HEK293 (cell line): ENCODE measurements around the gene HMSD.
A peak's percentile ranks its signal among the peaks of the same experiment; 100 is the strongest.

ENCODE experiments used
- CTCF ChIA-PET: fragments of 350-600 bp; formaldehyde crosslinking; extraction: SDS; loops from one replicate; lab custom pipeline; 2021; ENCODE audit warnings: antibody characterized with exemption; lab: Yijun Ruan, JAX
- POLR2A ChIA-PET: fragments of 300-600 bp; formaldehyde crosslinking; extraction: SDS; loops from one replicate; lab custom pipeline; 2020; ENCODE audit warnings: antibody characterized with exemption, inconsistent platforms; lab: Yijun Ruan, JAX
- H3K27ac ChIP-seq: fragments of 200-500 bp; sonication (Bioruptor generic); 2 replicates; pipeline ENCODE4 v1.5.1; 2014; ENCODE audit warnings: low read depth, low read length, control low read depth, inconsistent platforms; ENCODE audit errors: extremely low read depth
- H3K36me3 ChIP-seq, 2 experiments: fragments of 200-500 bp in 1 of 2; sonication (Bioruptor generic) in 1 of 2; 1 replicate in 1 of 2; 2 replicates in 1 of 2; pipeline ENCODE4 v1.5.1; 2014 to 2017; ENCODE audit warnings: inconsistent platforms in 2 of 2, low read length in 2 of 2; ENCODE audit not compliant: control insufficient read depth in 2 of 2, insufficient read depth in 1 of 2
- H3K4me1 ChIP-seq: fragments of 200-500 bp; sonication (Bioruptor generic); 2 replicates; pipeline ENCODE4 v1.5.1; 2014; ENCODE audit warnings: mild to moderate bottlenecking, low read length, inconsistent platforms; ENCODE audit not compliant: control insufficient read depth, insufficient read depth
- H3K4me3 ChIP-seq: 2 replicates; pipeline ENCODE4 v1.5.1; 2011; ENCODE audit warnings: low read depth, mild to moderate bottlenecking, control low read depth, low read length, moderate library complexity
- H3K9me3 ChIP-seq: fragments of 200-500 bp; sonication (Bioruptor generic); 2 replicates; pipeline ENCODE4 v1.5.1; 2014; ENCODE audit warnings: low read depth, low read length, inconsistent platforms; ENCODE audit not compliant: control insufficient read depth, insufficient read depth
- KLF9 ChIP-seq: fragments of 450-650 bp; formaldehyde crosslinking; IDR thresholded peaks from 2 replicates; pipeline ENCODE4 v1.5.1; 2016; ENCODE audit warnings: missing biosample characterization, missing genetic modification characterization, low read depth
- MZF1 ChIP-seq: fragments of 450-650 bp; formaldehyde crosslinking; IDR thresholded peaks from 2 replicates; pipeline ENCODE4 v1.5.1; 2017; ENCODE audit warnings: missing biosample characterization, missing genetic modification characterization, borderline replicate concordance
- SALL2 ChIP-seq: fragments of 450-650 bp; formaldehyde crosslinking; IDR thresholded peaks from 2 replicates; pipeline ENCODE4 v1.5.0; 2017; ENCODE audit warnings: missing biosample characterization, mild to moderate bottlenecking, missing genetic modification characterization, borderline replicate concordance
- SCRT1 ChIP-seq: fragments of 450-650 bp; formaldehyde crosslinking; IDR thresholded peaks from 2 replicates; pipeline ENCODE4 v1.5.1; 2016; ENCODE audit warnings: missing biosample characterization, missing genetic modification characterization, borderline replicate concordance
- ZNF121 ChIP-seq: fragments of 450-650 bp; formaldehyde crosslinking; IDR thresholded peaks from 2 replicates; pipeline ENCODE4 v1.5.1; 2016; ENCODE audit warnings: missing biosample characterization, missing genetic modification characterization
- ZNF169 ChIP-seq: fragments of 450-650 bp; formaldehyde crosslinking; IDR thresholded peaks from 2 replicates; pipeline ENCODE4 v1.5.1; 2016; ENCODE audit warnings: missing biosample characterization, missing genetic modification characterization
- ZNF2 ChIP-seq: fragments of 450-650 bp; formaldehyde crosslinking; IDR thresholded peaks from 2 replicates; pipeline ENCODE4 v1.5.1; 2016; ENCODE audit warnings: missing biosample characterization, missing genetic modification characterization
- ZNF341 ChIP-seq: fragments of 450-650 bp; formaldehyde crosslinking; IDR thresholded peaks from 2 replicates; pipeline ENCODE4; 2016; ENCODE audit warnings: low read depth, missing biosample characterization, missing genetic modification characterization
- ZNF423 ChIP-seq: fragments of 450-650 bp; formaldehyde crosslinking; IDR thresholded peaks from 2 replicates; pipeline ENCODE4 v1.5.1; 2016; ENCODE audit warnings: missing biosample characterization, missing genetic modification characterization
- ZNF433 ChIP-seq: fragments of 450-650 bp; formaldehyde crosslinking; IDR thresholded peaks from 2 replicates; pipeline ENCODE4 v1.5.1; 2016; ENCODE audit warnings: missing biosample characterization, missing genetic modification characterization, low read depth
- ZNF558 ChIP-seq: fragments of 450-650 bp; formaldehyde crosslinking; IDR thresholded peaks from 2 replicates; pipeline ENCODE4 v1.5.1; 2016; ENCODE audit warnings: missing biosample characterization, missing genetic modification characterization
- ZNF596 ChIP-seq: fragments of 450-650 bp; IDR thresholded peaks from 2 replicates; pipeline ENCODE4 v1.5.0; 2018; ENCODE audit warnings: missing biosample characterization, mild to moderate bottlenecking, missing genetic modification characterization, moderate library complexity
- ZNF600 ChIP-seq: fragments of 450-650 bp; formaldehyde crosslinking; IDR thresholded peaks from 2 replicates; pipeline ENCODE4 v1.5.1; 2016; ENCODE audit warnings: missing biosample characterization, missing genetic modification characterization
- ZNF621 ChIP-seq: fragments of 450-650 bp; formaldehyde crosslinking; IDR thresholded peaks from 2 replicates; pipeline ENCODE4 v1.5.1; 2017; ENCODE audit warnings: missing biosample characterization, missing genetic modification characterization
- ZNF654 ChIP-seq: fragments of 450-650 bp; formaldehyde crosslinking; IDR thresholded peaks from 2 replicates; pipeline ENCODE4 v1.5.1; 2016; ENCODE audit warnings: low read depth, missing biosample characterization, missing genetic modification characterization
- ZNF776 ChIP-seq: fragments of 450-650 bp; formaldehyde crosslinking; IDR thresholded peaks from 2 replicates; pipeline ENCODE4 v1.5.0; 2017; ENCODE audit warnings: missing biosample characterization, missing genetic modification characterization, borderline replicate concordance
- TF ChIP-seq, protein P1 (sequence below): fragments of 450-650 bp; IDR thresholded peaks from 2 replicates; pipeline ENCODE4 v1.5.1; 2018; ENCODE audit warnings: missing biosample characterization, missing genetic modification characterization
- TF ChIP-seq, protein P2 (sequence below): fragments of 450-650 bp; formaldehyde crosslinking; IDR thresholded peaks from 2 replicates; pipeline ENCODE4 v1.5.1; 2017; ENCODE audit warnings: missing biosample characterization, missing genetic modification characterization
- TF ChIP-seq, protein P3 (sequence below): fragments of 450-650 bp; formaldehyde crosslinking; IDR thresholded peaks from 2 replicates; pipeline ENCODE4 v1.5.1; 2016; ENCODE audit warnings: missing biosample characterization, missing genetic modification characterization
- TF ChIP-seq, protein P4 (sequence below): fragments of 450-650 bp; formaldehyde crosslinking; IDR thresholded peaks from 2 replicates; pipeline ENCODE4 v1.5.1; 2016; ENCODE audit warnings: missing biosample characterization, missing genetic modification characterization, low read depth

HMSD gene

DNA sequence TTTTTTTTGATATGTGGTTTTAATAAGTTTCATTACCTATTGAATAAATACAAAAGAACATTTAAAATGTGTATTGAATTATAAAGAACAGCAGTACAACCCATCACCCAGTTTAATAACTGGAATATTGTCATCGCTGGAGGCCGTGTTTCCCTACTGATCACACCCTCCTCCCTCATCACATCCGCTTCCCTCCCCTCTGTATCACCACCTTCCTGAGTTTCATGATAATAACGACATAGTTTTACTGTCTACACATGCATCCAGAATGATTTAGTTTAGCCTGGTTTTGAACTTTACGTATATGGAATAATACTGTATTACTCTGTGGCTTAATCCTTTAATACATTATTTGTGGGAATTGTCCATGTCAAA lies 22.9 kb downstream of the HMSD start (continued):
- TF ChIP-seq ZNF558 = no peak
- no peak for TF ChIP-seq ZNF341 (tag by site-specific recombination)

DNA sequence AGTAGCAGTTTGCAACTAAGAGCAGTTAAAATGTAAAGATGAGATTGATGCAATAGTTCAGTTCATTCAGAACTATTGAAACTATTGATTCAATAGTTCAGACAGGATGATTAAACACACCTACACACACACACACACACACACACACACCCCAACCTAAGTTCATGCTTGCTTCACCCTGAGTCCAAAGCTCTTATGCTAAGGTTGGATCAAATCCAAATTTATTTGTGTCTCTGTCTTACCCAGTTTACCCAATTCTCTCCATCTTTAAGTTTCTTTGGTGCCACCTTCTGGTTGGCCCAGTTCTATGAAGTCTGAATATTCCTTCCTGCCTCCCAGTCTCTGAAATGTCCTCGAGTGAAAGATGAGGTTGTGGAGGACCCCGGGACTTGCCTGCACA lies 25.9 kb downstream of the HMSD start:
- Histone ChIP-seq H3K4me1 (peaks cover 4% of the 10 kb centered on the region; the same call in 1 of the 2 replicates), H3K9me3 (no peaks in the 10 kb centered on the region), H3K27ac (no peak overlapping the region), H3K4me3 (no peak overlapping the region), H3K36me3 (no peaks in the 10 kb centered on the region)
- CTCF ChIA-PET = interaction anchor here (0.6 to 4.0 kb wide), 10 partner anchors 11 to 1721 kb away, joined by 3 to 42 read pairs (median 6); no protein-coding TSS in a partner anchor
- POLR2A ChIA-PET = no interaction called here
- TF ChIP-seq ZNF654 (0 out of 2 replicates have a peak, but pooled peaks have one; percentile 19), ZNF600 (tag by site-specific recombination) (no peak)

DNA sequence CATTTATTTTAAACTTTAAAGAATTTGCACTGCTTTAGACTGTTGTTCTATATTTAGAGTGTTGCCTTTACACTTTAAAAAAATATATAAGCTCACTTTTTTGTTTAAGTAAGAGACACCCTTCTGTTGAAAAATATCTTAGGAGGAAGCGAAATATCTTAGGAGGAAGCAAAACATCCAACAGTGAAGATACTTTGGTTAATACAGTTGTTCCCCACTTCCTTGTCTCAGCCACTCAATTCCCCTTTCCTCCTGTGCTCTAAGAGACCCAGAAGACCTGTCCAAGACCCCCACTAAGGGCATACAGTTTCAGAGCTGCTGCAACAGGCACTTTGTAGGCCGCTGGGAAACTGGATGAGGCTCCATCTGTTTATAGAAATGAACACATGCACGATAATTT lies 26.5 kb downstream of the HMSD start:
- H3K27ac ChIP-seq = no peak overlapping the region
- no peak for TF ChIP-seq ZNF121
- TF ChIP-seq ZNF776 (tag by site-specific recombination) = no peak
- TF ChIP-seq ZNF2 (tag by site-specific recombination) = no peak
- TF ChIP-seq ZNF423 = no peak
- TF ChIP-seq, protein P1, sequence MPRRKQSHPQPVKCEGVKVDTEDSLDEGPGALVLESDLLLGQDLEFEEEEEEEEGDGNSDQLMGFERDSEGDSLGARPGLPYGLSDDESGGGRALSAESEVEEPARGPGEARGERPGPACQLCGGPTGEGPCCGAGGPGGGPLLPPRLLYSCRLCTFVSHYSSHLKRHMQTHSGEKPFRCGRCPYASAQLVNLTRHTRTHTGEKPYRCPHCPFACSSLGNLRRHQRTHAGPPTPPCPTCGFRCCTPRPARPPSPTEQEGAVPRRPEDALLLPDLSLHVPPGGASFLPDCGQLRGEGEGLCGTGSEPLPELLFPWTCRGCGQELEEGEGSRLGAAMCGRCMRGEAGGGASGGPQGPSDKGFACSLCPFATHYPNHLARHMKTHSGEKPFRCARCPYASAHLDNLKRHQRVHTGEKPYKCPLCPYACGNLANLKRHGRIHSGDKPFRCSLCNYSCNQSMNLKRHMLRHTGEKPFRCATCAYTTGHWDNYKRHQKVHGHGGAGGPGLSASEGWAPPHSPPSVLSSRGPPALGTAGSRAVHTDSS = no peak
- no peak for TF ChIP-seq ZNF596 (tag by site-specific recombination)
- no peak for TF ChIP-seq ZNF169 (tag by site-specific recombination)
- TF ChIP-seq KLF9 = no peak
- TF ChIP-seq MZF1 = no peak
- no peak for TF ChIP-seq SCRT1 (tag by site-specific recombination)
- TF ChIP-seq, protein P2, sequence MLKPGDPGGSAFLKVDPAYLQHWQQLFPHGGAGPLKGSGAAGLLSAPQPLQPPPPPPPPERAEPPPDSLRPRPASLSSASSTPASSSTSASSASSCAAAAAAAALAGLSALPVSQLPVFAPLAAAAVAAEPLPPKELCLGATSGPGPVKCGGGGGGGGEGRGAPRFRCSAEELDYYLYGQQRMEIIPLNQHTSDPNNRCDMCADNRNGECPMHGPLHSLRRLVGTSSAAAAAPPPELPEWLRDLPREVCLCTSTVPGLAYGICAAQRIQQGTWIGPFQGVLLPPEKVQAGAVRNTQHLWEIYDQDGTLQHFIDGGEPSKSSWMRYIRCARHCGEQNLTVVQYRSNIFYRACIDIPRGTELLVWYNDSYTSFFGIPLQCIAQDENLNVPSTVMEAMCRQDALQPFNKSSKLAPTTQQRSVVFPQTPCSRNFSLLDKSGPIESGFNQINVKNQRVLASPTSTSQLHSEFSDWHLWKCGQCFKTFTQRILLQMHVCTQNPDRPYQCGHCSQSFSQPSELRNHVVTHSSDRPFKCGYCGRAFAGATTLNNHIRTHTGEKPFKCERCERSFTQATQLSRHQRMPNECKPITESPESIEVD (tag by site-specific recombination) = no peak
- TF ChIP-seq, protein P3, sequence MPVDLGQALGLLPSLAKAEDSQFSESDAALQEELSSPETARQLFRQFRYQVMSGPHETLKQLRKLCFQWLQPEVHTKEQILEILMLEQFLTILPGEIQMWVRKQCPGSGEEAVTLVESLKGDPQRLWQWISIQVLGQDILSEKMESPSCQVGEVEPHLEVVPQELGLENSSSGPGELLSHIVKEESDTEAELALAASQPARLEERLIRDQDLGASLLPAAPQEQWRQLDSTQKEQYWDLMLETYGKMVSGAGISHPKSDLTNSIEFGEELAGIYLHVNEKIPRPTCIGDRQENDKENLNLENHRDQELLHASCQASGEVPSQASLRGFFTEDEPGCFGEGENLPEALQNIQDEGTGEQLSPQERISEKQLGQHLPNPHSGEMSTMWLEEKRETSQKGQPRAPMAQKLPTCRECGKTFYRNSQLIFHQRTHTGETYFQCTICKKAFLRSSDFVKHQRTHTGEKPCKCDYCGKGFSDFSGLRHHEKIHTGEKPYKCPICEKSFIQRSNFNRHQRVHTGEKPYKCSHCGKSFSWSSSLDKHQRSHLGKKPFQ (tag by site-specific recombination) = no peak
- TF ChIP-seq ZNF621 (tag by site-specific recombination) = no peak
- TF ChIP-seq, protein P4, sequence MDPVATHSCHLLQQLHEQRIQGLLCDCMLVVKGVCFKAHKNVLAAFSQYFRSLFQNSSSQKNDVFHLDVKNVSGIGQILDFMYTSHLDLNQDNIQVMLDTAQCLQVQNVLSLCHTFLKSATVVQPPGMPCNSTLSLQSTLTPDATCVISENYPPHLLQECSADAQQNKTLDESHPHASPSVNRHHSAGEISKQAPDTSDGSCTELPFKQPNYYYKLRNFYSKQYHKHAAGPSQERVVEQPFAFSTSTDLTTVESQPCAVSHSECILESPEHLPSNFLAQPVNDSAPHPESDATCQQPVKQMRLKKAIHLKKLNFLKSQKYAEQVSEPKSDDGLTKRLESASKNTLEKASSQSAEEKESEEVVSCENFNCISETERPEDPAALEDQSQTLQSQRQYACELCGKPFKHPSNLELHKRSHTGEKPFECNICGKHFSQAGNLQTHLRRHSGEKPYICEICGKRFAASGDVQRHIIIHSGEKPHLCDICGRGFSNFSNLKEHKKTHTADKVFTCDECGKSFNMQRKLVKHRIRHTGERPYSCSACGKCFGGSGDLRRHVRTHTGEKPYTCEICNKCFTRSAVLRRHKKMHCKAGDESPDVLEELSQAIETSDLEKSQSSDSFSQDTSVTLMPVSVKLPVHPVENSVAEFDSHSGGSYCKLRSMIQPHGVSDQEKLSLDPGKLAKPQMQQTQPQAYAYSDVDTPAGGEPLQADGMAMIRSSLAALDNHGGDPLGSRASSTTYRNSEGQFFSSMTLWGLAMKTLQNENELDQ (tag by site-specific recombination) = no peak
- no peak for TF ChIP-seq SALL2 (tag by site-specific recombination)
- TF ChIP-seq ZNF433 (tag by site-specific recombination) = no peak
- H3K9me3 ChIP-seq = no peaks in the 10 kb centered on the region
- ChIA-PET POLR2A (no interaction called here), CTCF (interaction anchor here (0.5 to 4.0 kb wide), 14 partner anchors 9 to 1902 kb away, joined by 3 to 42 read pairs (median 5); no protein-coding TSS in a partner anchor)
- H3K36me3 ChIP-seq = no peaks in the 10 kb centered on the region
- H3K4me1 ChIP-seq = peaks cover 4% of the 10 kb centered on the region; the same call in 1 of the 2 replicates
- no peak overlapping the region for H3K4me3 ChIP-seq
